IMR-90 (cell line): ENCODE data around the gene ATP6AP1. TPM values are rescaled to one million over a fixed set of nuclear protein-coding genes. Genes with fewer than 3 reads are reported as not detected.
A peak's percentile ranks its signal among the peaks of the same experiment; 100 is the strongest.

ENCODE experiments used
- ATAC-seq: fragments of 200-7000 bp; cut with Tn5 transposase; 2 replicates; pipeline ENCODE4 v1.9.1; 2020; ENCODE audit warnings: low read depth, mild to moderate bottlenecking, moderate library complexity
- BruUV-seq: library from RNA; stranded (reverse); fragments of 400-500 nt; replicated peaks from 2 replicates; lab custom pipeline; 2021; lab: Mats Ljungman, UMichigan
- CTCF ChIA-PET: fragments of 300-600 bp; formaldehyde crosslinking; extraction: SDS; loops from one replicate; lab custom pipeline; 2021; ENCODE audit warnings: antibody characterized with exemption; lab: Yijun Ruan, JAX
- POLR2A ChIA-PET: fragments of 300-600 bp; sonication (Branson Sonifier 250); formaldehyde crosslinking; loops from one replicate; lab custom pipeline; 2022; ENCODE audit warnings: antibody characterized with exemption; ENCODE audit not compliant: unreplicated experiment; lab: Charles Lee
- DNase-seq: peaks from one replicate; pipeline ENCODE4 v3.0.0; 2013
- H2AFZ ChIP-seq: replicated peaks from 2 replicates; pipeline ENCODE3; 2013; ENCODE audit warnings: low read length, mild to moderate bottlenecking; ENCODE audit not compliant: poor library complexity
- H2AK5ac ChIP-seq: 2 replicates; pipeline ENCODE4 v1.6.1; 2013; ENCODE audit warnings: low read depth, low read length, inconsistent platforms
- H2AK9ac ChIP-seq: replicated peaks from 2 replicates; pipeline ENCODE3; 2013; ENCODE audit warnings: mild to moderate bottlenecking, low read depth, low read length, moderate library complexity; ENCODE audit not compliant: poor library complexity
- H2BK120ac ChIP-seq: 2 replicates; pipeline ENCODE4 v1.6.1; 2013; ENCODE audit warnings: low read depth, low read length, inconsistent platforms
- H2BK15ac ChIP-seq: 3 replicates; pipeline ENCODE4 v1.6.1; 2013; ENCODE audit warnings: low read depth, low read length, inconsistent platforms
- H2BK20ac ChIP-seq: 2 replicates; pipeline ENCODE4 v1.6.1; 2013; ENCODE audit warnings: low read depth, mild to moderate bottlenecking, inconsistent platforms, low read length, moderate library complexity
- H2BK5ac ChIP-seq: 2 replicates; pipeline ENCODE4 v1.6.1; 2013; ENCODE audit warnings: mild to moderate bottlenecking, low read depth, low read length, inconsistent platforms; ENCODE audit not compliant: poor library complexity, severe bottlenecking
- H3K14ac ChIP-seq: replicated peaks from 2 replicates; pipeline ENCODE4 v1.6.1; 2013; ENCODE audit warnings: low read depth, low read length, inconsistent platforms
- H3K18ac ChIP-seq: 2 replicates; pipeline ENCODE4 v1.6.1; 2013; ENCODE audit warnings: low read depth, low read length, control low read depth
- H3K23ac ChIP-seq: 2 replicates; pipeline ENCODE4 v1.6.1; 2013; ENCODE audit warnings: low read depth, low read length, inconsistent platforms
- H3K27ac ChIP-seq: 2 replicates; pipeline ENCODE4 v1.5.1; 2013; ENCODE audit warnings: mild to moderate bottlenecking, control low read depth, low read length; ENCODE audit not compliant: insufficient read depth
- H3K27me3 ChIP-seq: 2 replicates; pipeline ENCODE4 v1.6.1; 2013; ENCODE audit warnings: low read length; ENCODE audit not compliant: control insufficient read depth, insufficient read depth
- H3K36me3 ChIP-seq: 2 replicates; pipeline ENCODE4 v1.6.1; 2013; ENCODE audit warnings: low read length, mixed read lengths; ENCODE audit not compliant: control insufficient read depth, insufficient read depth
- H3K4ac ChIP-seq: 2 replicates; pipeline ENCODE4 v1.6.1; 2013; ENCODE audit warnings: low read depth, low read length, inconsistent platforms
- H3K4me1 ChIP-seq: 2 replicates; pipeline ENCODE4 v1.6.1; 2013; ENCODE audit warnings: low read length, mixed read lengths; ENCODE audit not compliant: control insufficient read depth, insufficient read depth
- H3K4me2 ChIP-seq: 2 replicates; pipeline ENCODE4 v1.6.1; 2013; ENCODE audit warnings: low read depth, mild to moderate bottlenecking, control low read depth, low read length, moderate library complexity
- H3K4me3 ChIP-seq: 2 replicates; pipeline ENCODE4 v1.5.1; 2013; ENCODE audit warnings: low read depth, mild to moderate bottlenecking, control low read depth, low read length, moderate library complexity; ENCODE audit not compliant: insufficient read depth
- H3K56ac ChIP-seq: 2 replicates; pipeline ENCODE4 v1.6.1; 2013; ENCODE audit warnings: low read length, inconsistent platforms; ENCODE audit not compliant: insufficient read depth; ENCODE audit errors: extremely low read depth
- H3K79me1 ChIP-seq, 2 experiments: 2 replicates each; pipeline ENCODE4 v1.6.1; 2013; ENCODE audit warnings: low read length in 2 of 2, inconsistent platforms in 1 of 2, low read depth in 1 of 2
- H3K9ac ChIP-seq: 2 replicates; pipeline ENCODE4 v1.6.1; 2013; ENCODE audit warnings: low read depth, low read length, control low read depth
- H3K9me1 ChIP-seq: 2 replicates; pipeline ENCODE4 v1.6.1; 2013; ENCODE audit warnings: low read length, inconsistent platforms; ENCODE audit not compliant: insufficient read depth
- H3K9me3 ChIP-seq: 2 replicates; pipeline ENCODE4 v1.6.1; 2013; ENCODE audit warnings: low read length; ENCODE audit not compliant: control insufficient read depth, insufficient read depth
- H4K20me1 ChIP-seq: 2 replicates; pipeline ENCODE4 v1.6.1; 2013; ENCODE audit warnings: low read length, inconsistent platforms; ENCODE audit not compliant: insufficient read depth
- H4K5ac ChIP-seq: 2 replicates; pipeline ENCODE4 v1.6.1; 2013; ENCODE audit warnings: mild to moderate bottlenecking, low read depth, low read length, control low read depth
- H4K8ac ChIP-seq, 2 experiments: 2 replicates each; pipeline ENCODE4 v1.6.1; 2013; ENCODE audit warnings: low read depth in 2 of 2, low read length in 2 of 2, control low read depth in 1 of 2, inconsistent platforms in 1 of 2
- H4K91ac ChIP-seq: 2 replicates; pipeline ENCODE4 v1.6.1; 2013; ENCODE audit warnings: low read depth, low read length, inconsistent platforms; ENCODE audit not compliant: insufficient read depth
- BHLHE40 ChIP-seq: fragments of 150-350 bp; IDR thresholded peaks from 2 replicates; pipeline ENCODE4 v1.6.1; 2016; ENCODE audit warnings: mild to moderate bottlenecking, low read depth, low read length
- CEBPB ChIP-seq: IDR thresholded peaks from 2 replicates; pipeline ENCODE4 v1.6.1; 2012; ENCODE audit warnings: low read depth, low read length, improper control_type of control experiment
- CHD1 ChIP-seq: IDR thresholded peaks from 2 replicates; pipeline ENCODE4 v1.6.1; 2012; ENCODE audit warnings: low read depth, low read length, improper control_type of control experiment
- FOS ChIP-seq: fragments of 150-350 bp; IDR thresholded peaks from 2 replicates; pipeline ENCODE4 v1.6.1; 2016; ENCODE audit warnings: low read depth, low read length
- MAFK ChIP-seq: IDR thresholded peaks from 2 replicates; pipeline ENCODE4 v1.6.1; 2012; ENCODE audit warnings: low read depth, low read length, improper control_type of control experiment
- MAZ ChIP-seq: IDR thresholded peaks from 2 replicates; pipeline ENCODE4 v1.6.1; 2012; ENCODE audit warnings: low read depth, mild to moderate bottlenecking, low read length, improper control_type of control experiment, moderate library complexity, borderline replicate concordance
- MXI1 ChIP-seq: IDR thresholded peaks from 2 replicates; pipeline ENCODE4 v1.6.1; 2012; ENCODE audit warnings: low read depth, mild to moderate bottlenecking, low read length, moderate library complexity, borderline replicate concordance
- NFE2L2 ChIP-seq: fragments of 150-350 bp; IDR thresholded peaks from 2 replicates; pipeline ENCODE4 v1.6.1; 2016; ENCODE audit warnings: low read depth, mild to moderate bottlenecking, low read length
- POLR2A ChIP-seq: IDR thresholded peaks from 2 replicates; pipeline ENCODE4 v1.6.1; 2012; ENCODE audit warnings: mild to moderate bottlenecking, low read depth, low read length
- RAD21 ChIP-seq: IDR thresholded peaks from 2 replicates; pipeline ENCODE4 v1.6.1; 2012; ENCODE audit warnings: low read length, improper control_type of control experiment
- RCOR1 ChIP-seq: IDR thresholded peaks from 2 replicates; pipeline ENCODE4 v1.6.1; 2012; ENCODE audit warnings: mild to moderate bottlenecking, low read length, improper control_type of control experiment; ENCODE audit not compliant: insufficient replicate concordance
- RFX5 ChIP-seq: IDR thresholded peaks from 2 replicates; pipeline ENCODE4 v1.8.0; 2012; ENCODE audit warnings: low read depth, mild to moderate bottlenecking, low read length, moderate library complexity
- SMC3 ChIP-seq: fragments of 150-350 bp; IDR thresholded peaks from 2 replicates; pipeline ENCODE4 v1.6.1; 2016; ENCODE audit warnings: low read depth, mild to moderate bottlenecking, antibody characterized with exemption, low read length, moderate library complexity
- WGBS, 2 experiments: methylation state at CpG; one replicate each; pipeline versions ENCODE4 v1.1.5 to v1.1.7; 2013; ENCODE audit warnings: missing lambda C conversion rate in 2 of 2; ENCODE audit not compliant: insufficient read length in 1 of 2; ENCODE audit errors: extremely low coverage in 2 of 2; 5-methylcytosine and 5-hydroxymethylcytosine counted together
- dilution Hi-C: fragments of 300-500 bp; cut with HindIII; formaldehyde crosslinking; loops from one replicate; pipeline ENCODE4 v1.14.3; 2018; ENCODE audit warnings: low sequenced_read_pairs; ENCODE audit not compliant: unreplicated experiment
- in situ Hi-C: fragments of 300-500 bp; cut with MboI; formaldehyde crosslinking; loops from 3 replicates; pipeline ENCODE4 v1.14.3; 2019; ENCODE audit warnings: low sequenced_read_pairs, inconsistent platforms, mixed read lengths
- intact Hi-C: fragments of 100-400 bp; cut with micrococcal nuclease; formaldehyde crosslinking; loops from 2 replicates; pipeline ENCODE4 v1.10.0; 2022
- polyA plus RNA-seq, 3 experiments: library from polyadenylated mRNA; depleted of rRNA; stranded (reverse); fragments of >200 nt; gene quantifications; 2 replicates each; pipeline ENCODE4 v1.2.3, GENCODE V29; 2012; ENCODE audit warnings: low replicate concordance in 1 of 3
- total RNA-seq: library from RNA; depleted of rRNA; stranded (reverse); fragments of >200 nt; gene quantifications from 2 replicates; pipeline ENCODE4 v1.2.3, GENCODE V29; 2012
- TF ChIP-seq, protein P1 (sequence below): fragments of 150-350 bp; IDR thresholded peaks from 2 replicates; pipeline ENCODE4 v1.6.1; 2017; ENCODE audit warnings: mild to moderate bottlenecking, antibody characterized with exemption, low read length, low read depth
- TF ChIP-seq, protein P2 (sequence below): conservative IDR thresholded peaks from 2 replicates; pipeline ENCODE4 v1.5.1; 2012; ENCODE audit warnings: mild to moderate bottlenecking, low read depth, low read length, improper control_type of control experiment
- TF ChIP-seq, protein P3 (sequence below): fragments of 150-350 bp; IDR thresholded peaks from 2 replicates; pipeline ENCODE4 v1.6.1; 2016; ENCODE audit warnings: low read depth, mild to moderate bottlenecking, low read length, moderate library complexity, borderline replicate concordance

Gene ATP6AP1
- total and polyA plus RNA-seq, 2 of the 4 experiments (the other 2 are of a cell fraction): 13.8 to 96.7 TPM

DNA sequence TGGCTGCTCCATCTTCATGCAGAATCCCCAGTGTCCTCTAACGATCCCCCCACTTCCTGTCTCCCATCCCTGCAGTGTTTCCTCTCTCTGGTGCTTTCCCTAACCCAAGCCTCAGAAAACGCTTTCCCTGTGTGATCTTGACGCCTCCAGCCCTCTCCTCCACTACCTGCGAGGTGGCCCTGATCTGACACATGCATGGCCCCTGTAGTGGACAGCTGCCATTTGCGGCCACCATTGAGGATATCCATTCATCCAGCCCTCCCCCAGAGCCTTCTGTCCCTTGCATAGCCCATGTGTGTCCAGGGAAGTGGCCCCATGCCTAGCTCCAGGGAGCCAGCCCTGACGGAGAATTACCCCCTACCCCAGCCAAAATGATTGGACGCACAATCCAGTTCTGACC is 54.8 kb downstream of the ATP6AP1 start:
- in situ Hi-C loops (no loop called here), intact Hi-C loops (no loop called here), dilution Hi-C loops (no loop called here)
- Histone ChIP-seq H3K79me1 (peaks cover 3 to 23% of the 10 kb centered on the region in 2 experiments; a peak in 3 of 4 replicates), H2BK5ac (no peak overlapping the region), H3K36me3 (peaks cover 14% of the 10 kb centered on the region; the same call in 1 of the 2 replicates), H4K8ac (no peak overlapping the region), H2AK9ac (peak overlapping the region; percentile 47), H2BK120ac (no peak overlapping the region), H3K14ac (no peak overlapping the region), H2AK5ac (no peak overlapping the region), H3K4me2 (no peak overlapping the region), H4K20me1 (peaks cover 4% of the 10 kb centered on the region; the same call in 1 of the 2 replicates), H2BK15ac (no peak overlapping the region), H2BK20ac (no peak overlapping the region), H3K23ac (no peak overlapping the region), H3K4me3 (no peak overlapping the region), H3K27ac (no peak overlapping the region), H3K27me3 (no peaks in the 10 kb centered on the region), H3K4me1 (peaks cover 2% of the 10 kb centered on the region; the same call in 1 of the 2 replicates), H3K9me1 (no peaks in the 10 kb centered on the region), H4K5ac (no peak overlapping the region), H2AFZ (no peak overlapping the region), H3K9ac (no peak overlapping the region), H4K91ac (no peak overlapping the region), H3K9me3 (no peaks in the 10 kb centered on the region), H3K4ac (no peak overlapping the region), H3K18ac (no peak overlapping the region), H3K56ac (no peak overlapping the region)
- WGBS, 2 experiments: 49% methylated on average over 4 of the region's 7 CpGs; no CpG with 5 or more reads in 1 of the 2 experiments
- no TSS peak for BruUV-seq
- no peak for DNase-seq
- no peak for ATAC-seq
- ChIA-PET CTCF (no interaction called here), POLR2A (no interaction called here)
- TF ChIP-seq NFE2L2: no peak
- TF ChIP-seq SMC3: no peak
- no peak for TF ChIP-seq RAD21
- TF ChIP-seq, protein P1, sequence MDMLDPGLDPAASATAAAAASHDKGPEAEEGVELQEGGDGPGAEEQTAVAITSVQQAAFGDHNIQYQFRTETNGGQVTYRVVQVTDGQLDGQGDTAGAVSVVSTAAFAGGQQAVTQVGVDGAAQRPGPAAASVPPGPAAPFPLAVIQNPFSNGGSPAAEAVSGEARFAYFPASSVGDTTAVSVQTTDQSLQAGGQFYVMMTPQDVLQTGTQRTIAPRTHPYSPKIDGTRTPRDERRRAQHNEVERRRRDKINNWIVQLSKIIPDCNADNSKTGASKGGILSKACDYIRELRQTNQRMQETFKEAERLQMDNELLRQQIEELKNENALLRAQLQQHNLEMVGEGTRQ: no peak
- TF ChIP-seq RCOR1: no peak
- TF ChIP-seq BHLHE40: no peak
- no peak for TF ChIP-seq RFX5
- TF ChIP-seq MXI1: no peak
- no peak for TF ChIP-seq CEBPB
- TF ChIP-seq POLR2A: no peak
- no peak for TF ChIP-seq MAZ
- no peak for TF ChIP-seq FOS
- no peak for TF ChIP-seq MAFK
- TF ChIP-seq, protein P2, sequence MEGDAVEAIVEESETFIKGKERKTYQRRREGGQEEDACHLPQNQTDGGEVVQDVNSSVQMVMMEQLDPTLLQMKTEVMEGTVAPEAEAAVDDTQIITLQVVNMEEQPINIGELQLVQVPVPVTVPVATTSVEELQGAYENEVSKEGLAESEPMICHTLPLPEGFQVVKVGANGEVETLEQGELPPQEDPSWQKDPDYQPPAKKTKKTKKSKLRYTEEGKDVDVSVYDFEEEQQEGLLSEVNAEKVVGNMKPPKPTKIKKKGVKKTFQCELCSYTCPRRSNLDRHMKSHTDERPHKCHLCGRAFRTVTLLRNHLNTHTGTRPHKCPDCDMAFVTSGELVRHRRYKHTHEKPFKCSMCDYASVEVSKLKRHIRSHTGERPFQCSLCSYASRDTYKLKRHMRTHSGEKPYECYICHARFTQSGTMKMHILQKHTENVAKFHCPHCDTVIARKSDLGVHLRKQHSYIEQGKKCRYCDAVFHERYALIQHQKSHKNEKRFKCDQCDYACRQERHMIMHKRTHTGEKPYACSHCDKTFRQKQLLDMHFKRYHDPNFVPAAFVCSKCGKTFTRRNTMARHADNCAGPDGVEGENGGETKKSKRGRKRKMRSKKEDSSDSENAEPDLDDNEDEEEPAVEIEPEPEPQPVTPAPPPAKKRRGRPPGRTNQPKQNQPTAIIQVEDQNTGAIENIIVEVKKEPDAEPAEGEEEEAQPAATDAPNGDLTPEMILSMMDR: no peak
- TF ChIP-seq, protein P3, sequence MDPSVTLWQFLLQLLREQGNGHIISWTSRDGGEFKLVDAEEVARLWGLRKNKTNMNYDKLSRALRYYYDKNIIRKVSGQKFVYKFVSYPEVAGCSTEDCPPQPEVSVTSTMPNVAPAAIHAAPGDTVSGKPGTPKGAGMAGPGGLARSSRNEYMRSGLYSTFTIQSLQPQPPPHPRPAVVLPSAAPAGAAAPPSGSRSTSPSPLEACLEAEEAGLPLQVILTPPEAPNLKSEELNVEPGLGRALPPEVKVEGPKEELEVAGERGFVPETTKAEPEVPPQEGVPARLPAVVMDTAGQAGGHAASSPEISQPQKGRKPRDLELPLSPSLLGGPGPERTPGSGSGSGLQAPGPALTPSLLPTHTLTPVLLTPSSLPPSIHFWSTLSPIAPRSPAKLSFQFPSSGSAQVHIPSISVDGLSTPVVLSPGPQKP: no peak
- TF ChIP-seq CHD1: no peak
